Epithelial cell of esophagus (primary cell): ENCODE measurements around the gene NSMF.

Source experiments
- DNase-seq: peaks from one replicate; pipeline ENCODE4 v3.0.0; 2010; ENCODE audit warnings: low read depth
- H3K4me3 ChIP-seq: 2 replicates; pipeline ENCODE4 v1.5.1; 2011; ENCODE audit warnings: mild to moderate bottlenecking, low read length, control low read depth
- TF ChIP-seq, protein P1 (sequence below): IDR thresholded peaks from 2 replicates; pipeline ENCODE4 v1.5.1; 2011; ENCODE audit warnings: low read depth, mild to moderate bottlenecking, low read length, control low read depth, inconsistent platforms; ENCODE audit not compliant: insufficient read depth; ENCODE audit errors: missing control alignments

NSMF gene

DNA sequence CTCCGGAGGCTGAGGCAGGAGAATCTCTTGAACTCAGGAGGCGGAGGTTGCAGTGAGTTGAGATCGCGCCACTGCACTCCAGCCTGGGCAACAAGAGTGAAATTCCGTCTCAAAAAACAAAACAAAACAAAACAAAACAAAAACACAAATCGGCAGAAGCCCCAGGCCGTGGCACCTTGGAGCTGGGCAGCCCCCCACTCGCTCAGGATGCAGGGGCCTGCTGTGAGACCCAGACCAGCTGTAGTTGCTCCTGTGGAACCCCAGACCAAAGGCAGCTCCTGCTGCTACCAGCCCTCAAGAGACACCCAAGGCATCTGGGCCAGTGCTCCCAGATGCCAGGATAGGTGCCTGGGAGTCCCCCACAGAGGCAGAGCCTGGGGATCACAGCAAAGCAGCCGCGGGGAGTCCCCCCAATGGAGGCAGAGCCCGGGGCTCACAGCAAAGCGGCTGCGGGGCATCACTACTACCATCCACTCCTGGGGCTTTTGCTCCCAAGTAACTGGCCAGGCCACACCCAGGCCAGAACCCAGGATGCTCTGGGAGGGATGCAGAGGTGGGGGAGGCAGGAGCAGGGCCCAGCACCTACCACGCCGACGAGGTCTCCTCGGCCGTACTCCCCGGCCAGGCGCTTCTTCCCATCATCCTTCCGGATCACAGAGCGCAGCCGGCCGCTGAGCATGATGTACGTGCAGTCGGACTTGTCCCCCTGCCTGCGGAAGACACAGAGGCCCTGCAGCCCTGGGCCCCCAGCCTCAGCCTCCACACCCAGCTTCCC, 37.7 kb upstream of the NSMF start:
- DNase-seq = no peak
- TF ChIP-seq, protein P1, sequence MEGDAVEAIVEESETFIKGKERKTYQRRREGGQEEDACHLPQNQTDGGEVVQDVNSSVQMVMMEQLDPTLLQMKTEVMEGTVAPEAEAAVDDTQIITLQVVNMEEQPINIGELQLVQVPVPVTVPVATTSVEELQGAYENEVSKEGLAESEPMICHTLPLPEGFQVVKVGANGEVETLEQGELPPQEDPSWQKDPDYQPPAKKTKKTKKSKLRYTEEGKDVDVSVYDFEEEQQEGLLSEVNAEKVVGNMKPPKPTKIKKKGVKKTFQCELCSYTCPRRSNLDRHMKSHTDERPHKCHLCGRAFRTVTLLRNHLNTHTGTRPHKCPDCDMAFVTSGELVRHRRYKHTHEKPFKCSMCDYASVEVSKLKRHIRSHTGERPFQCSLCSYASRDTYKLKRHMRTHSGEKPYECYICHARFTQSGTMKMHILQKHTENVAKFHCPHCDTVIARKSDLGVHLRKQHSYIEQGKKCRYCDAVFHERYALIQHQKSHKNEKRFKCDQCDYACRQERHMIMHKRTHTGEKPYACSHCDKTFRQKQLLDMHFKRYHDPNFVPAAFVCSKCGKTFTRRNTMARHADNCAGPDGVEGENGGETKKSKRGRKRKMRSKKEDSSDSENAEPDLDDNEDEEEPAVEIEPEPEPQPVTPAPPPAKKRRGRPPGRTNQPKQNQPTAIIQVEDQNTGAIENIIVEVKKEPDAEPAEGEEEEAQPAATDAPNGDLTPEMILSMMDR = no peak
- no peak overlapping the region for H3K4me3 ChIP-seq

DNA sequence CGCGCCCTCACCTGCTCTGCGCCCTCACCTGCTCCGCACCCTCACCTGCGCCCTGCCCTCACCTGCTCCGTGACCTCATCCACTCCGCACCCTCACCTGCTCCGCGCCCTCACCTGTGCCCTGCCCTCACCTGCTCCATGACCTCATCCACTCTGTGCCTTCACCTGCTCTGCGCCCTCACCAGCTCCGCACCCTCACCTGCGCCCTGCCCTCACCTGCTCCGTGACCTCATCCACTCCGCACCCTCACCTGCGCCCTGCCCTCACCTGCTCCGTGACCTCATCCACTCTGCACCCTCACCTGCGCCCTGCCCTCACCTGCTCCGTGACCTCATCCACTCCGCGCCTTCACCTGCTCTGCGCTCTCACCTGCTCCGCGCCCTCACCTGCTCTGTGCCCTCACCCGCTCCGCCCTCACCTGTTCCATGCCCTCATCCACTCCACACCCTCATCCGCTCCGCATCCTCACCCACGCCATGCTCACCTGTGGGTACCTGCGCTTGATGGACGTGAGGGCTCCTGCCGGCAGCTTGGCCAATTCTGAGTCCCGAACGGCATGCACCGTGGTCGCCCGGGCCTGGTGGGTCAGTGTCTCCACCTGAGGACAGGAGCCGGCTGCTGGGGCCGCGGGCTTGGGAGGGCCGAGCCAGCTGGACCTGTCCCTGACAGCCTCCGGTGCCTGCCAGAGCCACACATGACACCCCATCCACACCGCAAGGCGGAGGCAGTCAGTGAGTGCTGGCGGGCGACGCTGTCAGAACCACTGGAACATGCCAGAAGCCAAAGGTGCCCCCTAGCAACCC, 35.6 kb upstream of the NSMF start:
- no peak overlapping the region for H3K4me3 ChIP-seq
- DNase-seq = no peak
- TF ChIP-seq, protein P1 = no peak

DNA sequence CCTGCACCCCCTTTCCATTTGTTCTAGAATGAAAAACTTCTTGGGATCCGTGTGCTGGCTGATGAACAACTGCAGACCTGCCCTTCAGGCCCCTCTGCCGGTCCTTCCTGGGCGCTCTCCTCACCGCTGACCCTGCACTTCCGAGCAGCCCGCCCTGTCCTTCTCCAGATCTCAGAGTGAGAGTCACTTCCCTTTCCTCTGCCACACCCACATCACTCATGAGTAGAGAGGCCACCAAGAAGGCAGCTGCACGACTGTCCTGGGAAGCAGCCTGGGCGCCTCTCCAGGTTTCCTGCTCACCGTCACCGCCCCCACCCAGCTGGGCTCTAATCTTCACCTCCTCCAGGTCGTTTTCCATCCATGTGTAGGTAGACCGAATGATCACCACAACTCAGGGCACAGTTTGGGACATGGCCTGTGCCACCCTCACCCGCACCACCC, 35.0 kb upstream of the NSMF start:
- no peak overlapping the region for H3K4me3 ChIP-seq
- no peak for DNase-seq
- TF ChIP-seq, protein P1 = no peak

DNA sequence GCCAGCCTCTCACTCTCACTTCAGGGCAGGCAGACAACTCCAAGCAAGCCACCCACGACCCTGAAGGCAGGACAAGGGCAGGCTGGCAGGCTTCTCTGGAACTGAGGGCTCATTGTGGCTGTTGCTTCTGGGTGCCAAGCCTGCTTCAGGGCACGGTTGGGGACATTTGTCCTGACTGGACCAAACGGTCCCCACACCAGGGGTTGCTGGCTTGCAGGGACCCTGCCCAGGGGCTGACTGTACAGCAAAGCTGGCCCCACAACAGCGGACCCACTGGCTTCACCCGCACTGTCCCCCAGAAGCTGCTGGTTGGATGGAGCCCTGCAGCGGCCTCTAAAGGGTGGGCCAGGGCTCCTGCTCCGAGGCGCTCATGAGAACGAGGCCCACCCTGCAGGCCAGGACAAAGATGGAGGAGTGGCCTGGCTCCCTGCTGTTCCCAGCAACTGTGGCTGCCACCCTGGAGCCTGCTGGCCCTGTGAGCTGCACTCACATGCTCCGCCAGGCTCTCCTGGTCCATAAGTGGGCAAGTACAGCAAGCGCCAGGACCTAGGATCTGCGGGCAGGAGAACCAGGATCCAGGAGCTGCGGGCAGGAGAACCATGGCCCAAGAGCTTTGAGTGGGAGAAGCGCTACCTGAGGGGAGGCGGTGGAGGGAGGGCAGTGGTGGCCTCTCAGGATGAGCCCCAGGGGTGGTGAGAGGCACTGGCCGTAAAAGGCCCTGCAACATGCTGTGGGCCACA, 34.4 kb upstream of the NSMF start:
- H3K4me3 ChIP-seq = no peak overlapping the region
- no peak for DNase-seq
- TF ChIP-seq, protein P1 = no peak

DNA sequence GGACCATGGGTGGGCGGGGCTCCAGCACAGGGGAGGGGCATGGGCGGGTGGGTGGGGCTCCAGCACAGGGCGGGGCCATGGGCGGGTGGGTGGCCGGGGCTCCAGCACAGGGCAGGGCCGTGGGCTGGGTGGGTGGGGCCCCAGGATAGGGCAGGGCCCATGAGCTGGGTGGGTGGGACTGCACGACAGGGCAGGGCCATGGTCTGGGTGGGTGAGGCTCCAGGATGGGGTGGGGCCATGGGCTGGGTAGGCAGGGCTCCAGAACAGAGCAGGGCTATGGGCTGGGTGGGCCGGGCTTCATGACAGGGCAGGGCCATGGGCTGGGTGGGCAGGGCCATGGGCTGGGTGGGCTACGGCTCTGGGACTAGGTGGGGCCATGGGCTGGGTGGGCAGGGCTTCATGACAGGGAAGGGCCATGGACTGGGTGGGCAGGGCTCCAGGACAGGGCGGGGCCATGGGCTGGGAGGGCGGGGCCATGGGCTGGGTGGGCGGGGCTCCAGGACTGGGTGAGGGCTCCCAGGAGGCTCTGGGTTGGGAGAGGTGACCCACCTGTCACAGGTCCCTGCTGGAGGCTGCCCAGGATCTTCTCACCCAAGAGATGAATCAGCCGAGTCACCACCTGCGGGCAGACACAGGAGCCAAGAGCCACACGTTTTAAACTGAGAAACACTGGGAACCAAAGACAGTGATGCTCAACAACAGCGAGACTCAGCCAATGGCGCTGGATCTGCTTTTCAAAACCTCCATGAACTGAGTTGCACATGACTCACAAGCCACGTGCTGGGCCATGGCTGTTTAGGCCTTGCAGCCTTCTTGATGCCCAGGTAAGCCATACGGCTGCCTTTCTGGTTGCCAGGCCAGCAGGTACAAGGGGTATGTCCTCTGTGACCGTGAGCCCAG, 33.6 kb upstream of the NSMF start:
- no peak for DNase-seq
- no peak overlapping the region for H3K4me3 ChIP-seq
- TF ChIP-seq, protein P1 = no peak

DNA sequence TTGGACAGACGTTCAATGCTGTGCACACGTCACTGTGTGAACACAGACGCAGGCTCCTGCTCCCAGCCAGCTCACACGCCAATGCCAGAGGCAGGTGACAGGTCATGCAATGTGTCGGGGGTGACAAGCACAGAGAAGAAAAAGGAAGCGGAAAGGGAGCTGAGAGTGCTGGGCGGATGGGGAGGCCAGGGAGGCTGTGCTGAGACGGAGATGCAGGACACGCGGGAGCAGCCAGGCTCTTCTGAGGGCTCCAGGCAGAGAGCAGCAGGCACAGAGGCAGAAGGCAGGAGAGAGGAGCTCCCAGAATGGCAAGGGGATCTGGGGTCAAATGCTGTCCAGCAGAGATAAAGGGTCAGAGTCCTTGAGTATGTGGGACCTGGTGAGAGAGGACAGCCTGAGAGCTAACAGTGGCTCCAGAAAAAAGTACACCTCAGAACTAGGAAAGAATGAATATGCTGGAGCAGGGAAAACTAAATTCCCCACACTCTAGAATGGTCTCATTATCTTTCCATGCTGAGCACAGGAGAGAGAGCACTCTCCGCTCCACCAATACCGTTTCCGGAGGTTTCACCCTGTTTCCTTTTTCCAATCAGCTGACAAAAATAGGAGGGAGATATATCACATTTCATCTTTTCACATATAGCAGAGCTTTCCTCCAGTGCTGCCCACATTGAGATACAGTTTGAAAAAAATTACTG, 32.8 kb upstream of the NSMF start:
- DNase-seq = no peak
- no peak overlapping the region for H3K4me3 ChIP-seq
- TF ChIP-seq, protein P1 = no peak
